CD4-positive, alpha-beta T cell treated with Interleukin-2 at 100 ng/mL for 4 hours (primary cell): ENCODE results near the gene NAGLU.

ENCODE experiments used
- DNase-seq: peaks from one replicate; pipeline ENCODE4 v3.0.0-alpha.2; 2020; ENCODE audit warnings: low spot score

The NAGLU gene

DNA sequence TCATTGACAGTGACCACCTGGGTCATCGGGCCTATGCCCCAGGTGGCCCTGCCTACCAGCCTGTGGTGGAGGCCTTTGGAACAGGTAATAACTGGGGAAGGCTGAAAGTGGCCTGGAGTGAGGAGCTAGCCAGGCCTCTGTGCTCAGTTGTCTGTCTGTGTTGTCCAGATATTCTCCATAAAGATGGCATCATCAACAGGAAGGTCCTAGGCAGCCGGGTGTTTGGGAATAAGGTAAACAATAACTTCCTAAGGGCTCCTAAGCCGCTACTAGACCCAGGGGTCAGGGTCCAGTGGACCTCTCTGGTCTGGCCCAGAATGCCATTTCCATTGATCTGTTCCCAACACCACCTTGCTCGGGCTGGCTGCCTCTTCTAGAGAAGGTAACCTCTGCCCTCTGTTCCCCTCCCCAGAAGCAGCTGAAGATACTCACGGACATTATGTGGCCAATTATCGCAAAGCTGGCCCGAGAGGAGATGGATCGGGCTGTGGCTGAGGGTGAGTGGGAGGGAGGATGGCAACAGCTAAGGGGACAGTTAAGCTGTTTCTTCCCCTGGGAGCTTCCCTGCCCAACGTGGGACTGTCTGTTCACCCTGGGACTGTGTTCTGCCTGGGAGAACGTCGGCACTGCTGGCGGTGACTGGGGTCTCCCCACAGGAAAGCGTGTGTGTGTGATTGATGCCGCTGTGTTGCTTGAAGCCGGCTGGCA is 28.9 kb downstream of the NAGLU start:
- DNase-seq: no peak

GRCh38 chr17:42565523-42566214 is 29.6 kb downstream of the NAGLU start:
- DNase-seq: no peak

- DNase-seq: no peak
Measured at GRCh38 chr17:42566215-42566882, 30.3 kb downstream of the NAGLU start.

- DNase-seq: peak; percentile 91
Measured at GRCh38 chr17:42566883-42567573, 31.0 kb downstream of the NAGLU start, which contains the start of gene MLX. MLX (plus strand) TSS chr17:42567100; CDS start chr17:42567125, 25 bp downstream.

GRCh38 chr17:42568341-42569111 is 32.5 kb downstream of the NAGLU start:
- DNase-seq: no peak

GRCh38 chr17:42571435-42572225 is 35.6 kb downstream of the NAGLU start:
- DNase-seq: no peak

DNA sequence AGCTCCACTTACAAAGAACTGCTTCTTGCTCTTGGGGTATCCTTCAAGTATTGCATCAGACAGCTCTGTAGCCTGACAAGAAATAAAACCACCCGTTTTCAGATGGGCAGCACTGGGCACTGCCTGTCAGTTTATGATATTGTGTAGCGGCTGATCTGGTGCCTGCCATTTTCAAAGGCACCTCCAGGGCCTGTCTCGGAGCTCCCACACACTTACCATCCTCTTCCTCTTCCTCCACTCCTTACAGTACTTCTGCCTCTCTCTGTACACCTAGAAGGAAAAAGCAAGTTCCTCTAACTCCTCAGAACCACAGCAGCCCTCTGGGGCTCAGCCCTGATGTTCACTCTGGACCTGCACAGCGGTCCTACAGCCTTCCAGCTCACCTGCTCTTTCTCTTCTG is 37.1 kb downstream of the NAGLU start:
- no peak for DNase-seq

DNA sequence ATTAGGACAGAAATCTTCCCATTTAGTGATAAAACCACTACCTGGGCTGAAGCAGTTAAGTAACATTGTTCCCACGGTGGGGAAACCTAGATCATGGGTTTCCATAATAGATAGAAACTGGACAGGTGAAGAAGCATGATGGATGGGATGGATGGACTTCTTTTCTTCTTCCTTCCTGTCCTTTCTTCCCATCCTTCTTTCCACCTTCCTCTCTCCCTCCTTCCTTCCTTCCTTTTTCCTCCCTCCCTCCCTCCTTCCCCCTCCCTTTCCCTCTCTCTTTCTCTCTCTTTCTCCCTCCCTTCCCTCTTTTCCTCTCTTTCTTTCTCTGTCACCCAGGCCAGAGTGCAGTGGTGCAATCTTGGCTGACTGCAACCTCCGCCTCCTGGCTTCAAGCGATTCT is 38.4 kb downstream of the NAGLU start:
- no peak for DNase-seq

DNA sequence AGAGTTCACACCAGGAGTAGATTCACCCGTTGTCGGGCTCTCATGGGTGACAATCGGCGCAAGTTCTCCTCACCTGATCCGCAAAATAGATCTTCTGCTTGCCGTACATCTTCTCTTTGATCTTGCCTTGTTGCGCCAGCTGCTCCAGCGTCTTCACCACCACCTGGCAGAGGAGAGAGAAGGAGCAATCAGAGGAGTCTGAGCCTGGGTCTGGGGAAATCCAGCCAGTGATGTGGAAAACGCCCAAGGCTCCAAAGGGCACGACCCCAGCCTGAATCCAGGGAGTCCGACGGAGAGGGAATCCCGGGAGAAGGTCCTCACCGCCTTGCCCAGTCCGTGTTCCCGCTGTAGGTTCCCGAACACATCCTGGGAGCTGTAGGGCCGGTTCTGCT is 41.1 kb downstream of the NAGLU start:
- no peak for DNase-seq

- DNase-seq: peak; percentile 94
Measured at GRCh38 chr17:42577532-42578281, 41.7 kb downstream of the NAGLU start, which contains the start of gene PSMC3IP. PSMC3IP (minus strand) TSS chr17:42577729; CDS start chr17:42577686, 43 bp downstream.

DNA sequence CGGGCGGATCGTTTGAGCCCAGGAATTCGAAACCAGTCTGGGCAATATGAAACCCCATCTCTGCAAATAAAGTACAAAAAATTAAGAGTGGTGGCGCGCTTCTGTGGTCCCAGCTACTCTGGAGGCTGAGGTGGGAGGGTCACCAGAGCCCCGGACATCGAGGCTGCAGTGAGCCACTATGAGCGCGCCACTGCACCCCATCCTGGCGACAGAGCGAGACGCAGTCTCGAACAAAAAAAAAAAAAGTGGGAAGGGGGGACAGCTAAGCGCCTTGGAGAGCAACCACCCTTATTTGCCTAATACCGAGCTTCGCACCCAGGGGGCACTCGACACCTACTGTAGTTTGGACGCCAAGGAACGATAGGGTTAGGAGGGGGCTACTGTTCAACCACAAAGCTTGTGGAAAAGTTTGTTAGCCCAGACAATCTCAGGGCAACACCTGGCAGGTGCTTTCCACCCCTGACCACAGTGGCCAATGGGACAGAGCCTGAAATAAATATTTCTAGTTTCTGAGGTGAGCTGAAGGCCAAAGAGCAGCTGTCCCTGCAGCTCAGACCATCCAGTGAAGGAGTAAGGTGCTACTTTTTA is 42.3 kb downstream of the NAGLU start:
- peak; percentile 66 for DNase-seq

DNA sequence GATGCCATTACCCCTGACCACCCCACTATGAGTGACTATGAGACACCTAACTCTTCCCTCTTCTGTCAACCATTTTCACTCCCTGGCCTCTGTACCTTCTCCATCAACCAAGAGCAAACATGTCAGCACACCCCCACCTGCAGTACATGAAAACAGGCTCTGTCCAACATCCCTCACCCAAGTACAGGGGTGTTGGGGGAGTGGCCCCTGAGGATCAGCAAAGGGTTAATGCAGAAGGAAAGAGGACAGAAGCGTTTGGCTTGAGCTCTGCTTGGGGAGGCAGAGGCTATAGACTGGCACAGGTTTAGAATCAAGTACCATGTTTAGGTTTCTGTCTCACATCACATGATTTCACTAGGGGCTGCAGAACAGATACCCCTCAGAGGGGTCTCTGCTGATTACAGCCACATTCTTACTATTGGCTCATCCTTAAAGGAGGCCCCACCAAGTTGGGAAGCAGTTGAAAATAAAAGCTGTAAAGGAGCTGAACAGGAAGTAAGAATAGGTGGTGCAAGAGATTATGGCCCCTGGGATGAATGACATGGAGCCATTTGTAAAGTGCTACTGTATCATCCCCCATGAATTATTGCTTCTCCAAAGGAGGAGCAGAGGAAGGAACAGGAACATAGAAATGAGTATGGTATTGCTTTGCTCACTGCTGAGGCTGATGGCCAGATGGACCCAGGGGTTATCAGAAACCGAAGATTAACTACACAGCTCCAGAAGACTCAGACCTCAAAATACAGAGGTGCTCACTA is 43.9 kb downstream of the NAGLU start:
- no peak for DNase-seq

- no peak for DNase-seq
Measured at GRCh38 chr17:42581744-42582270, 45.8 kb downstream of the NAGLU start.

DNA sequence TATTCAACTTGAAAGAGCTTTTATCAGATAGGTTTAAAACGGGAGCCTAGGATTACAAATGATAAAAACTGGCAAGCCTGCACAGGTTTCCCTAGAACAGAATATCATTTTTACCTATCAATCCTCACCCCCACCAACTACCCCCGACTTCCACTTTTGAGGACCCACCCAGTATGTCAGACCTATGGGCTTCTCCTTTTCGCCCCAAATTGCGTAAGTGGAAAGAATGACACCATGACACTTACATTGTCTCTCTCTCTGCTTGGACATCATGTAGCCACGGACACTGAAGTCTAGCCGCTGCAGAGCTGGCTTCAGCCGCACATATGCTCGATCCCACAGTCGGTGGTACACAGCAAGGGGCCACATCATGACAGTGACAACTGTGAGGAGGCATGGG is 48.8 kb downstream of the NAGLU start:
- no peak for DNase-seq

- DNase-seq: no peak
Measured at GRCh38 chr17:42585353-42585752, 49.3 kb downstream of the NAGLU start.

- no peak for DNase-seq
Measured at GRCh38 chr17:42586514-42587230, 50.6 kb downstream of the NAGLU start.

DNA sequence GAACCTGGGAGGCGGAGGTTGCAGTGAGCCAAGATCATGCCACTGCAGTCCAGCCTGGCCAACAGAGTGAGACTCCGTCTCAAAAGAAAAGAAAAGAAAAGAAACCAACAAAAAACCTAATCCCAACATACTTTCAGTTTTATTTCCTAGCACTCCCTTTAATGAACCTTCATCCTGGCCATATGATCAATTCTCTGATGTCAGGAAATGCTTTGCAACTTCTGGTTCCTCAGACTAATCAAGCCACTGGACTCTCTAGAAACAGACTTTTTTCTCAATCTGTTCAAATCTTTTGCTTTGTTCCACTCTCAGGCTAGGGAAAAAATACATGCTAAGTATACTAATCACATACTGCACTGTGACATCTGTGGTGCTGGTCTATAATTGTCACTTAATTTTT is 54.8 kb downstream of the NAGLU start:
- DNase-seq: no peak

DNA sequence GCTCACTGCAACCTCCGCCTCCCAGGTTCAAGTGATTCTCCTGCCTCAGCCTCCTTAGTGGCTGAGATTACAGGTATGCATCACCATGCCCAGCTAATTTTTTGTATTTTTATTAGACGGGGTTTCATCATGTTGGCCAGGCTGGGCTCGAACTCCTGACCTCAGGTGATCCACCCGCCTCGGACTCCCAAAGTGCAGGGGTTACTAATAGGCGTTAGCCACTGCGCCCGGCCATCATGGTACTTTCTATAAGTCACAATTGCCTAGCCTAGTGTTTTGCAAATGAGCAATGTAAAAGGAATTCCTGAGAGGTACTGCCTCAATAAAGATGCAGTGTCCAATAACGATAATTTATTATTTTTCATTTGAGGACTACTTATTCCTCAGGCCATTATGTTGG is 55.4 kb downstream of the NAGLU start:
- DNase-seq: no peak
